Measurements from ENCODE around the gene DOK3. TPM values are rescaled to one million over a fixed set of nuclear protein-coding genes. Genes with fewer than 3 reads are reported as not detected.

DOK3 gene, protein sequence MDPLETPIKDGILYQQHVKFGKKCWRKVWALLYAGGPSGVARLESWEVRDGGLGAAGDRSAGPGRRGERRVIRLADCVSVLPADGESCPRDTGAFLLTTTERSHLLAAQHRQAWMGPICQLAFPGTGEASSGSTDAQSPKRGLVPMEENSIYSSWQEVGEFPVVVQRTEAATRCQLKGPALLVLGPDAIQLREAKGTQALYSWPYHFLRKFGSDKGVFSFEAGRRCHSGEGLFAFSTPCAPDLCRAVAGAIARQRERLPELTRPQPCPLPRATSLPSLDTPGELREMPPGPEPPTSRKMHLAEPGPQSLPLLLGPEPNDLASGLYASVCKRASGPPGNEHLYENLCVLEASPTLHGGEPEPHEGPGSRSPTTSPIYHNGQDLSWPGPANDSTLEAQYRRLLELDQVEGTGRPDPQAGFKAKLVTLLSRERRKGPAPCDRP
- total RNA-seq (2013), result 73.9 TPM
- 100 to 1,000 TPM in 1 of 3 donors, 10 to 100 TPM in 2; 62.8 to 196 (median 98.3) TPM for polyA plus RNA-seq
- 236 and 267 TPM in 2 replicates for polyA minus RNA-seq
- 33.1 to 241 (median 87.7) reads per million in 11 experiments for total RNA-seq

DNA sequence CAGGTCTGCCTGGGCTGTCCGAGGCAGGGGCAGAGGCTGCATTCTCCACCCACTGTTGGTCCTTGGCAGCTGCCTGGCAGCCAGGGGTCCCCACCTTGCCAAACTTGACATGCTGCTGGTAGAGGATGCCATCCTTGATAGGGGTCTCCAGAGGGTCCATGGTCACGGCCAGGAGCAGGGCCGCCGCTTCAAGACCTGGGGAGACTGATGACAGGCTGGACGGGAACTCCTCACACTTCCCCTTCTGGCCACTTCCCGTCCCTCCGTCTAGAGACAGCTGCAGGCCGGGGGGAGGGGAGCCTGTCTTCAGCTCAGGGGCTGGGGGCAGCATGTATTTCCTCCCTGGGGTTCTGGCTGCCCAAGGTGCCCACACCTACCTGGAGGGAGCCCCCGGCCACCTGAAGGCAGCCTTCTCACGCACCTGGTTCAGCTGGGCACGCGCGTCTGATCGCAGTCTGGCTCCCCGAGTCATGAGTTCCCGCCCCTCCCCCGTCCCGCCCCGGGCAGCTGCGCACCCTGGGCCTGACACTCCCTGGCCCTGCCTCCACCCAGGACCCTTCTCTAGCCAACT, at the start of gene DOK3:
TSS of gene DOK3 (minus strand) at position 446 of the 571 bp plus-strand sequence. CDS start at position 160, 286 bp downstream.
- intact Hi-C loops (cut with micrococcal nuclease), result loop anchor here in 1 of 2 donors (2.0 to 10.0 kb wide), 2 partner anchors 15 to 195 kb away; partner anchors contain the start of gene MXD3
- H3K9me3 Mint-ChIP-seq, result peaks cover 0 to 5% (median 0%) of the 10 kb centered on the region in 7 donors
- TF ChIP-seq, protein P1, sequence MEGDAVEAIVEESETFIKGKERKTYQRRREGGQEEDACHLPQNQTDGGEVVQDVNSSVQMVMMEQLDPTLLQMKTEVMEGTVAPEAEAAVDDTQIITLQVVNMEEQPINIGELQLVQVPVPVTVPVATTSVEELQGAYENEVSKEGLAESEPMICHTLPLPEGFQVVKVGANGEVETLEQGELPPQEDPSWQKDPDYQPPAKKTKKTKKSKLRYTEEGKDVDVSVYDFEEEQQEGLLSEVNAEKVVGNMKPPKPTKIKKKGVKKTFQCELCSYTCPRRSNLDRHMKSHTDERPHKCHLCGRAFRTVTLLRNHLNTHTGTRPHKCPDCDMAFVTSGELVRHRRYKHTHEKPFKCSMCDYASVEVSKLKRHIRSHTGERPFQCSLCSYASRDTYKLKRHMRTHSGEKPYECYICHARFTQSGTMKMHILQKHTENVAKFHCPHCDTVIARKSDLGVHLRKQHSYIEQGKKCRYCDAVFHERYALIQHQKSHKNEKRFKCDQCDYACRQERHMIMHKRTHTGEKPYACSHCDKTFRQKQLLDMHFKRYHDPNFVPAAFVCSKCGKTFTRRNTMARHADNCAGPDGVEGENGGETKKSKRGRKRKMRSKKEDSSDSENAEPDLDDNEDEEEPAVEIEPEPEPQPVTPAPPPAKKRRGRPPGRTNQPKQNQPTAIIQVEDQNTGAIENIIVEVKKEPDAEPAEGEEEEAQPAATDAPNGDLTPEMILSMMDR (IDR thresholded peaks at IDR 0.05), result no peak
- peak within 1 kb of the TSS; percentile 82 to 100 (median 96) for H3K4me3 ChIP-seq (replicated peaks in 1 of 3; ENCODE audit: low read depth in 2 of 3, low read length in 3 of 3)
- 0% methylated on average over 17 of the region's 20 CpGs for WGBS (ENCODE audit: insufficient coverage)
- peak within 1 kb of the TSS; percentile 27 for H2AFZ ChIP-seq (ENCODE audit: insufficient read depth, low read depth, low read length, poor library complexity, severe bottlenecking)
- H3K27ac Mint-ChIP-seq, result peak within 1 kb of the TSS; percentile 99 to 100 (median 99)
- H3K4me1 ChIP-seq (ENCODE audit: control insufficient read depth in 1 of 2, insufficient read depth in 2 of 2, low read length in 2 of 2), result peaks cover 49 to 70% of the 10 kb centered on the region in 2 donors
- H3K27ac ChIP-seq (ENCODE audit: low read depth in 1 of 2, low read length in 2 of 2), result peak within 1 kb of the TSS; percentile 98 to 100
- no peaks in the 10 kb centered on the region for H3K27me3 ChIP-seq (ENCODE audit: control insufficient read depth in 2 of 2, insufficient read depth in 2 of 2, low read length in 2 of 2)
- peak; percentile 81 to 86 (median 86) for DNase-seq
- H4K20me1 ChIP-seq (ENCODE audit: insufficient read depth, low read length), result peaks cover 49% of the 10 kb centered on the region
- peaks cover 49% of the 10 kb centered on the region for H3K4me1 Mint-ChIP-seq
- H3K36me3 Mint-ChIP-seq, result peaks cover 52 to 75% of the 10 kb centered on the region in 2 donors
- peaks cover 73% of the 10 kb centered on the region for H3K79me2 ChIP-seq (ENCODE audit: insufficient read depth, low read length)
- peak within 1 kb of the TSS; percentile 99 for H3K4me2 ChIP-seq (replicated peaks; ENCODE audit: extremely low read depth, low read length, poor library complexity, severe bottlenecking)
- peak within 1 kb of the TSS; percentile 98 to 99 for H3K4me3 Mint-ChIP-seq
- H3K9ac ChIP-seq (ENCODE audit: insufficient read depth, low read length, poor library complexity, severe bottlenecking), result peak within 1 kb of the TSS; percentile 99
- peaks cover 0 to 9% (median 3%) of the 10 kb centered on the region in 3 donors for H3K27me3 Mint-ChIP-seq (ENCODE audit: low read depth in 3 of 3)
- no peaks in the 10 kb centered on the region for H3K9me3 ChIP-seq (replicated peaks in 1 of 2; ENCODE audit: control insufficient read depth in 1 of 2, insufficient read depth in 1 of 2, low read length in 2 of 2)
- peaks cover 45 to 54% of the 10 kb centered on the region in 2 donors for H3K36me3 ChIP-seq (replicated peaks in 1 of 2; ENCODE audit: control insufficient read depth in 1 of 2, insufficient read depth in 2 of 2, low read length in 2 of 2)

DNA sequence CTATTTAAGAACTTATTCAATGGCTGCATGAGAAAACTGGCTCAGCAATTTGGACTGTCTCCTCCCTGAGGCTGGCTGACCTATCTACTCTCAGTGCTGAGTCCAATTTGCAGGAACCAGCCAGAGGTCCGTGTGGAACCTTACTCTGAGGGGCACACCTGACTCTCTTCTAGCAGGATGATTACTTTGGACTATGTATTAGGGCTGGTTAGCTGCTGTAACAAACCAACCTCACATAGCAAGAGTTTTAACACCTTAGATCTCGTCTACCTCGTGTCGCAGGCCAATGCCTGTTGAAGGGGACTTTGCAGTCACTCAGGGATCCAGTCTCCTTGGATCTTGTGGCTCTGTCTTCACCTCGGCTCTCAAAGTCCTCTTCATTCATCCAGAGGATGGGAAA, 48.2 kb upstream of the DOK3 start:
- H3K4me2 ChIP-seq (replicated peaks; ENCODE audit: extremely low read depth, low read length, poor library complexity, severe bottlenecking), result no peak overlapping the region
- intact Hi-C loops (cut with micrococcal nuclease), result loop anchor here in 1 of 2 donors (5.0 kb wide), 1 partner anchor 40 kb away; no protein-coding TSS in a partner anchor
- Mint-ChIP-seq H3K9me3 (peaks cover 0 to 8% (median 5%) of the 10 kb centered on the region in 7 donors), H3K4me1 (peaks cover 15% of the 10 kb centered on the region), H3K36me3 (peaks cover 2% of the 10 kb centered on the region in 2 donors), H3K27me3 (ENCODE audit: low read depth in 3 of 3) (peaks cover 3 to 8% (median 5%) of the 10 kb centered on the region in 3 donors), H3K4me3 (no peak overlapping the region), H3K27ac (no peak overlapping the region)
- no peak for DNase-seq
- no CpG with 5 or more reads among the region's 5 CpGs for WGBS (ENCODE audit: insufficient coverage)
- no peaks in the 10 kb centered on the region for H3K27me3 ChIP-seq (ENCODE audit: control insufficient read depth in 2 of 2, insufficient read depth in 2 of 2, low read length in 2 of 2)
- peaks cover 15 to 17% of the 10 kb centered on the region in 2 donors for H3K4me1 ChIP-seq (ENCODE audit: control insufficient read depth in 1 of 2, insufficient read depth in 2 of 2, low read length in 2 of 2)
- no peaks in the 10 kb centered on the region for H3K9me3 ChIP-seq (replicated peaks in 1 of 2; ENCODE audit: control insufficient read depth in 1 of 2, insufficient read depth in 1 of 2, low read length in 2 of 2)
- H4K20me1 ChIP-seq (ENCODE audit: insufficient read depth, low read length), result peaks cover 12% of the 10 kb centered on the region
- peaks cover 0 to under 1% of the 10 kb centered on the region in 2 donors for H3K36me3 ChIP-seq (replicated peaks in 1 of 2; ENCODE audit: control insufficient read depth in 1 of 2, insufficient read depth in 2 of 2, low read length in 2 of 2)
- TF ChIP-seq, protein P1 (IDR thresholded peaks at IDR 0.05), result no peak
- H3K27ac ChIP-seq (ENCODE audit: low read depth in 1 of 2, low read length in 2 of 2), result no peak overlapping the region
- H2AFZ ChIP-seq (ENCODE audit: insufficient read depth, low read depth, low read length, poor library complexity, severe bottlenecking), result no peak overlapping the region
- peaks cover 14% of the 10 kb centered on the region for H3K79me2 ChIP-seq (ENCODE audit: insufficient read depth, low read length)
- H3K9ac ChIP-seq (ENCODE audit: insufficient read depth, low read length, poor library complexity, severe bottlenecking), result no peak overlapping the region
- no peak overlapping the region for H3K4me3 ChIP-seq (replicated peaks in 1 of 3; ENCODE audit: low read depth in 2 of 3, low read length in 3 of 3)

Measured in CD14-positive monocyte (primary cell).